ENCODE measurements around the gene IL21R. TPM values are rescaled to one million over a fixed set of nuclear protein-coding genes. Genes with fewer than 3 reads are reported as not detected.

The IL21R gene
- total RNA-seq, 4 donors from 2014 or later, result 0.08 to 1.2 (median 0.23) TPM

- Histone ChIP-seq H3K4me1 (peaks cover 2% of the 10 kb centered on the region), H3K4me3 (no peak overlapping the region), H3K36me3 (peaks cover 100% of the 10 kb centered on the region), H3K9me3 (no peaks in the 10 kb centered on the region), H3K27me3 (no peaks in the 10 kb centered on the region), H3K27ac (no peak overlapping the region)
- TF ChIP-seq EP300 (IDR thresholded peaks at IDR 0.05) (no peak), POLR2AphosphoS5 (IDR thresholded peaks at IDR 0.05) (no peak), CTCF (IDR thresholded peaks at IDR 0.05) (no peak), POLR2A (IDR thresholded peaks at IDR 0.05) (no peak)
- WGBS, result 94% methylated on average over 15 of the region's 15 CpGs
- DNase-seq (ENCODE audit: low spot score in 2 of 2), result no peak
These were observed 70.4 kb downstream of the IL21R start for GRCh38 chr16:27472091-27473020.

- Histone ChIP-seq H3K4me3 (no peak overlapping the region), H3K36me3 (peaks cover 100% of the 10 kb centered on the region), H3K9me3 (no peaks in the 10 kb centered on the region), H3K27me3 (no peaks in the 10 kb centered on the region), H3K4me1 (peaks cover 2% of the 10 kb centered on the region), H3K27ac (no peak overlapping the region)
- 98% methylated on average over 9 of the region's 9 CpGs for WGBS
- no peak for DNase-seq (ENCODE audit: low spot score in 2 of 2)
- TF ChIP-seq EP300 (IDR thresholded peaks at IDR 0.05), result no peak
These were observed 71.3 kb downstream of the IL21R start for GRCh38 chr16:27473101-27473900.

- Histone ChIP-seq H3K4me3 (no peak overlapping the region), H3K27me3 (no peaks in the 10 kb centered on the region), H3K9me3 (no peaks in the 10 kb centered on the region), H3K27ac (no peak overlapping the region), H3K36me3 (peaks cover 97% of the 10 kb centered on the region), H3K4me1 (peaks cover 2% of the 10 kb centered on the region)
- TF ChIP-seq EP300 (IDR thresholded peaks at IDR 0.05) (no peak), CTCF (IDR thresholded peaks at IDR 0.05) (no peak), POLR2AphosphoS5 (IDR thresholded peaks at IDR 0.05) (no peak), POLR2A (IDR thresholded peaks at IDR 0.05) (no peak)
- WGBS, result 93% methylated on average over 9 of the region's 9 CpGs
- DNase-seq (ENCODE audit: low spot score in 2 of 2), result no peak
These were observed 72.1 kb downstream of the IL21R start for GRCh38 chr16:27474041-27474440.

- TF ChIP-seq CTCF (IDR thresholded peaks at IDR 0.05) (no peak), POLR2AphosphoS5 (IDR thresholded peaks at IDR 0.05) (no peak), POLR2A (IDR thresholded peaks at IDR 0.05) (no peak), EP300 (IDR thresholded peaks at IDR 0.05) (no peak)
- WGBS, result 89% methylated on average over 9 of the region's 9 CpGs
- no peak overlapping the region for H3K4me3 ChIP-seq
- peaks cover 2% of the 10 kb centered on the region for H3K4me1 ChIP-seq
- no peaks in the 10 kb centered on the region for H3K9me3 ChIP-seq
- H3K27ac ChIP-seq, result no peak overlapping the region
- no peaks in the 10 kb centered on the region for H3K27me3 ChIP-seq
- DNase-seq (ENCODE audit: low spot score in 2 of 2), result no peak
- H3K36me3 ChIP-seq, result peaks cover 95% of the 10 kb centered on the region
These were observed 72.9 kb downstream of the IL21R start for GRCh38 chr16:27474921-27475320.

GRCh38 chr16:27475561-27475960, 73.6 kb downstream of the IL21R start:
- DNase-seq (ENCODE audit: low spot score in 2 of 2), result no peak
- Histone ChIP-seq H3K9me3 (no peaks in the 10 kb centered on the region), H3K4me1 (no peaks in the 10 kb centered on the region), H3K27ac (no peak overlapping the region), H3K27me3 (no peaks in the 10 kb centered on the region), H3K4me3 (no peak overlapping the region), H3K36me3 (peaks cover 95% of the 10 kb centered on the region)
- no peak for TF ChIP-seq POLR2AphosphoS5 (IDR thresholded peaks at IDR 0.05)
- TF ChIP-seq CTCF (IDR thresholded peaks at IDR 0.05), result no peak
- TF ChIP-seq POLR2A (IDR thresholded peaks at IDR 0.05), result no peak
- no peak for TF ChIP-seq EP300 (IDR thresholded peaks at IDR 0.05)
- WGBS, result 78% methylated on average over 9 of the region's 9 CpGs

All from suprapubic skin (tissue), 4 donors.